ENCODE data around the gene ZNF30.
"Not testable (repeated sequence)": the region's sequence is repeated elsewhere in the genome, so short reads cannot be mapped to it uniquely, and the experiment has no call there.

Gene ZNF30

GRCh38 chr19:34904664-34905527, 21.8 kb upstream of the ZNF30 start:
- no peak for DNase-seq (ENCODE audit: extremely low spot score)
- CTCF ChIA-PET = no interaction called here
- TF ChIP-seq CTCF (IDR thresholded peaks at IDR 0.05; ENCODE audit: control extremely low read depth, extremely low read depth, low read depth, missing control alignments) = no peak
- POLR2A ChIA-PET = no interaction called here

- no peak for TF ChIP-seq CTCF (IDR thresholded peaks at IDR 0.05; ENCODE audit: control extremely low read depth, extremely low read depth, low read depth, missing control alignments)
- POLR2A ChIA-PET = no interaction called here
- CTCF ChIA-PET = no interaction called here
- no peak for DNase-seq (ENCODE audit: extremely low spot score)
Observed at GRCh38 chr19:34910770-34911169, 15.9 kb upstream of the ZNF30 start.

- POLR2A ChIA-PET; CTCF ChIA-PET; DNase-seq (ENCODE audit: extremely low spot score): not testable (repeated sequence)
Observed at GRCh38 chr19:34917144-34917543, 9.6 kb upstream of the ZNF30 start.

- TF ChIP-seq CTCF (IDR thresholded peaks at IDR 0.05; ENCODE audit: control extremely low read depth, extremely low read depth, low read depth, missing control alignments) = no peak
- POLR2A ChIA-PET = no interaction called here
- DNase-seq (ENCODE audit: extremely low spot score) = no peak
- CTCF ChIA-PET = no interaction called here
Observed at GRCh38 chr19:34918190-34918589, 8.5 kb upstream of the ZNF30 start.

GRCh38 chr19:34920090-34920786, 6.5 kb upstream of the ZNF30 start:
- POLR2A ChIA-PET; CTCF ChIA-PET; DNase-seq (ENCODE audit: extremely low spot score): not testable (repeated sequence)

- TF ChIP-seq CTCF (IDR thresholded peaks at IDR 0.05; ENCODE audit: control extremely low read depth, extremely low read depth, low read depth, missing control alignments) = no peak
- POLR2A ChIA-PET = no interaction called here
- DNase-seq (ENCODE audit: extremely low spot score) = no peak
- CTCF ChIA-PET = interaction anchor here (1.7 kb wide), 1 partner anchor 210 kb away, joined by 4 read pairs; no protein-coding TSS in a partner anchor
Observed at GRCh38 chr19:34925278-34925855, 1.3 kb upstream of the ZNF30 start.

- no peak for TF ChIP-seq CTCF (IDR thresholded peaks at IDR 0.05; ENCODE audit: control extremely low read depth, extremely low read depth, low read depth, missing control alignments)
- ChIA-PET POLR2A (no interaction called here), CTCF (interaction anchor here (0.7 to 1.7 kb wide), 3 partner anchors 27 to 209 kb away, joined by 3 to 4 read pairs (median 4); no protein-coding TSS in a partner anchor)
- no peak for DNase-seq (ENCODE audit: extremely low spot score)
Observed at GRCh38 chr19:34926361-34926684, 380 bp upstream of the ZNF30 start.
